ENCODE measurements around the gene SMIM31.

The SMIM31 gene

GRCh38 chr4:164789047-164789446 is 35.1 kb downstream of the SMIM31 start:
- no peak for DNase-seq

GRCh38 chr4:164790249-164790648 is 36.3 kb downstream of the SMIM31 start:
- no peak for DNase-seq

GRCh38 chr4:164799410-164799809 is 45.5 kb downstream of the SMIM31 start:
- no peak for DNase-seq

GRCh38 chr4:164800786-164801185 is 46.9 kb downstream of the SMIM31 start:
- no peak for DNase-seq

GRCh38 chr4:164802301-164802901 is 48.5 kb downstream of the SMIM31 start:
- no peak for DNase-seq

GRCh38 chr4:164803702-164804101 is 49.8 kb downstream of the SMIM31 start:
- DNase-seq, result no peak

- DNase-seq, result no peak
Observed at GRCh38 chr4:164807611-164808010, 53.7 kb downstream of the SMIM31 start.

GRCh38 chr4:164813554-164813953 is 59.6 kb downstream of the SMIM31 start:
- no peak for DNase-seq

GRCh38 chr4:164815711-164816110 is 61.8 kb downstream of the SMIM31 start:
- no peak for DNase-seq

- no peak for DNase-seq
Observed at GRCh38 chr4:164819366-164819765, 65.4 kb downstream of the SMIM31 start.

- DNase-seq, result no peak
Observed at GRCh38 chr4:164821711-164822110, 67.8 kb downstream of the SMIM31 start.

GRCh38 chr4:164824581-164824980 is 70.7 kb downstream of the SMIM31 start:
- no peak for DNase-seq

GRCh38 chr4:164828955-164829354 is 75.0 kb downstream of the SMIM31 start:
- no peak for DNase-seq

- peak; percentile 9 for DNase-seq
Observed at GRCh38 chr4:164846566-164846965, 92.6 kb downstream of the SMIM31 start.

- DNase-seq, result no peak
Observed at GRCh38 chr4:164847016-164847415, 93.1 kb downstream of the SMIM31 start.

- peak; percentile 26 for DNase-seq
Observed at GRCh38 chr4:164847967-164848649, 94.2 kb downstream of the SMIM31 start.

Data from NCI-H526 treated with DMSO at 0.1 percent for 48 hours (cell line).